Stomach (tissue), 4 donors: ENCODE measurements around the gene FLYWCH2.

ENCODE experiments used
- POLR2AphosphoS5 ChIP-seq, 3 donors: sonication (generic); formaldehyde crosslinking; IDR thresholded peaks; one replicate each; pipeline ENCODE4 v1.6.1; 2016; ENCODE audit warnings: antibody characterized with exemption in 3 of 3
- TF ChIP-seq, protein P1 (sequence below), 7 experiments: fragments of 450-650 bp in 4 of 7; fragments of 200-600 bp in 3 of 7; sonication (generic) in 3 of 7; IDR thresholded peaks; one replicate each; pipeline ENCODE4 v1.5.1; 2016 to 2019; ENCODE audit warnings: antibody characterized with exemption in 7 of 7, control low read depth in 2 of 7, mild to moderate bottlenecking in 1 of 7

DNA sequence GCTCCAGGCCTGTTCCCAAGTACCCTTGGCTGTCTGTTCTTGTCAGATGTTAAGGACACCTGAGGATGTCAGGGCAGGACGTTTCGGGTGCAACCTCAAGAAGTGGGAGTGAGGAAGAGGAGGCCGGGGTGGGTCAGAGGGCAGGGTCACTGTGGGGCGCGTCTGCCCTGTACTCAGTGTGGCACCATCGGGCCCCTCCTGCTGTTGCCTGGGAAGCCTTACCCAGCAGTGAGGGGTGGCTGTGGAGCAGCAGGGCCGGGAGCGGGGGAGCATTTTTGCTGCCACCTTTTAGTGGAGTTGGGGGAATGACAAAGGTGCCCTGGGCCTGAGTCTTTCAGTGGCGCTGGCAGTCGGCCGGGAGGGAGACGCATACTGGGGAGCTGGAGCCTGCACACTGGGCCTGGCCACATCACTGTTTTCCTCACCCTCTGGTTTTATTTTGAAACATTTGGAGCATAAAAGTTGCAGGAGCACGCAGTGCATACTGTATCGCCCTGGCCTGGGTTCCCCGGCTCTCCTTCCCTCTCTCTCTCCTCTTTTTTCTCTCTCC lies 17.6 kb downstream of the FLYWCH2 start:
- TF ChIP-seq, protein P1, sequence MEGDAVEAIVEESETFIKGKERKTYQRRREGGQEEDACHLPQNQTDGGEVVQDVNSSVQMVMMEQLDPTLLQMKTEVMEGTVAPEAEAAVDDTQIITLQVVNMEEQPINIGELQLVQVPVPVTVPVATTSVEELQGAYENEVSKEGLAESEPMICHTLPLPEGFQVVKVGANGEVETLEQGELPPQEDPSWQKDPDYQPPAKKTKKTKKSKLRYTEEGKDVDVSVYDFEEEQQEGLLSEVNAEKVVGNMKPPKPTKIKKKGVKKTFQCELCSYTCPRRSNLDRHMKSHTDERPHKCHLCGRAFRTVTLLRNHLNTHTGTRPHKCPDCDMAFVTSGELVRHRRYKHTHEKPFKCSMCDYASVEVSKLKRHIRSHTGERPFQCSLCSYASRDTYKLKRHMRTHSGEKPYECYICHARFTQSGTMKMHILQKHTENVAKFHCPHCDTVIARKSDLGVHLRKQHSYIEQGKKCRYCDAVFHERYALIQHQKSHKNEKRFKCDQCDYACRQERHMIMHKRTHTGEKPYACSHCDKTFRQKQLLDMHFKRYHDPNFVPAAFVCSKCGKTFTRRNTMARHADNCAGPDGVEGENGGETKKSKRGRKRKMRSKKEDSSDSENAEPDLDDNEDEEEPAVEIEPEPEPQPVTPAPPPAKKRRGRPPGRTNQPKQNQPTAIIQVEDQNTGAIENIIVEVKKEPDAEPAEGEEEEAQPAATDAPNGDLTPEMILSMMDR (IDR thresholded peaks at IDR 0.05) = no peak
- TF ChIP-seq POLR2AphosphoS5 (IDR thresholded peaks at IDR 0.05) = no peak
